GM12878 (cell line): ENCODE data around the gene CFAP299. TPM values are rescaled to one million over a fixed set of nuclear protein-coding genes. Genes with fewer than 3 reads are reported as not detected.
A peak's percentile ranks its signal among the peaks of the same experiment; 100 is the strongest.

Experiments used
- ATAC-seq: fragments of 200-7000 bp; cut with Tn5 transposase; 3 replicates; pipeline ENCODE4 v1.9.1; 2020; ENCODE audit warnings: mild to moderate bottlenecking, moderate library complexity
- BruUV-seq: library from RNA; stranded (reverse); fragments of 400-500 nt; replicated peaks from 2 replicates; lab custom pipeline; 2021; lab: Mats Ljungman, UMichigan
- CTCF ChIA-PET: fragments of 300-600 bp; sonication (Branson Sonifier 250); formaldehyde crosslinking; extraction: SDS; loops from one replicate; lab custom pipeline; 2021; ENCODE audit warnings: inconsistent platforms; lab: Yijun Ruan, JAX
- POLR2A ChIA-PET: fragments of 350-600 bp; formaldehyde crosslinking; extraction: SDS; loops from one replicate; lab custom pipeline; 2021; ENCODE audit warnings: inconsistent platforms; lab: Charles Lee
- RAD21 ChIA-PET: fragments of 300-600 bp; sonication (Branson Sonifier 250); formaldehyde crosslinking; loops from one replicate; lab custom pipeline; 2023; ENCODE audit warnings: antibody characterized with exemption; ENCODE audit not compliant: unreplicated experiment; lab: Charles Lee
- SMC1A ChIA-PET: fragments of 300-600 bp; sonication (Branson Sonifier 250); formaldehyde crosslinking; loops from one replicate; lab custom pipeline; 2023; ENCODE audit not compliant: unreplicated experiment, uncharacterized antibody; lab: Charles Lee
- DNase-seq: peaks from one replicate; pipeline ENCODE4 v3.0.0-alpha.2; 2011; ENCODE audit warnings: low read depth, low spot score
- FAIRE-seq: peaks from 3 replicates; lab custom pipeline; 2011; peaks lifted over from hg19 to GRCh38; lab: Jason Lieb, UNC
- H2AFZ ChIP-seq: 2 replicates; pipeline ENCODE4 v1.6.0; 2011; ENCODE audit warnings: low read depth, low read length, control low read depth; ENCODE audit not compliant: control insufficient read depth
- H3K27ac ChIP-seq: 2 replicates; pipeline ENCODE4 v1.5.1; 2011; ENCODE audit warnings: control low read depth; ENCODE audit not compliant: control insufficient read depth, insufficient read depth
- H3K27me3 ChIP-seq, 2 experiments: replicated peaks in 1 of 2; 2 replicates each; pipeline versions ENCODE4 v1.6.0 to v1.6.1; 2011; ENCODE audit warnings: low read length in 1 of 2; ENCODE audit not compliant: control insufficient read depth in 2 of 2, insufficient read depth in 2 of 2
- H3K36me3 ChIP-seq, 2 experiments: 2 replicates each; pipeline ENCODE4 v1.5.1; 2011; ENCODE audit warnings: low read length in 1 of 2; ENCODE audit not compliant: control insufficient read depth in 2 of 2, insufficient read depth in 2 of 2
- H3K4me1 ChIP-seq: 2 replicates; pipeline ENCODE4 v1.6.1; 2011; ENCODE audit warnings: mild to moderate bottlenecking, low read length, moderate library complexity, mixed read lengths; ENCODE audit not compliant: control insufficient read depth, insufficient read depth
- H3K4me2 ChIP-seq: 2 replicates; pipeline ENCODE4 v1.6.0; 2011; ENCODE audit warnings: control low read depth; ENCODE audit not compliant: control insufficient read depth, insufficient read depth
- H3K4me3 ChIP-seq: fragments of 200-600 bp; sonication (generic); 2 replicates; pipeline ENCODE4 v1.5.1; 2016
- H3K79me2 ChIP-seq: 2 replicates; pipeline ENCODE4 v1.6.0; 2011; ENCODE audit warnings: low read length; ENCODE audit not compliant: control insufficient read depth, insufficient read depth
- H3K9ac ChIP-seq: 2 replicates; pipeline ENCODE4 v1.8.0; 2011; ENCODE audit warnings: low read length, control low read depth, mixed read lengths; ENCODE audit not compliant: control insufficient read depth, insufficient read depth
- H3K9me3 ChIP-seq: replicated peaks from 3 replicates; pipeline ENCODE4 v1.5.1; 2011; ENCODE audit warnings: mild to moderate bottlenecking, low read length; ENCODE audit not compliant: control insufficient read depth, insufficient read depth
- H4K20me1 ChIP-seq: 2 replicates; pipeline ENCODE4 v1.6.0; 2011; ENCODE audit not compliant: control insufficient read depth, insufficient read depth
- FOXM1 ChIP-seq: IDR thresholded peaks from 2 replicates; pipeline ENCODE4 v1.6.1; 2012; ENCODE audit warnings: low read depth, mild to moderate bottlenecking, inconsistent platforms, low read length, moderate library complexity
- LARP7 ChIP-seq: fragments of 450-650 bp; IDR thresholded peaks from 2 replicates; pipeline ENCODE4 v1.6.1; 2017; ENCODE audit warnings: mild to moderate bottlenecking
- REST ChIP-seq: IDR thresholded peaks from 2 replicates; pipeline ENCODE4 v1.6.1; 2012; ENCODE audit warnings: mild to moderate bottlenecking, low read depth, low read length
- in situ Hi-C: fragments of 300-500 bp; cut with MboI; formaldehyde crosslinking; loops from 9 replicates; pipeline ENCODE4 v1.14.3; 2018; ENCODE audit warnings: mixed read lengths
- intact Hi-C: fragments of 100-400 bp; cut with micrococcal nuclease; formaldehyde crosslinking; loops from one replicate; pipeline ENCODE4 v1.14.2; 2022; ENCODE audit not compliant: unreplicated experiment
- polyA plus RNA-seq, 11 experiments: library from polyadenylated mRNA; depleted of rRNA in 4 of 11; unstranded in 6 of 11; stranded (reverse) in 5 of 11; fragments of >200 nt; fragmentation: Nextera tagmentation in 4 of 11; fragmentation: Illumina TruSeq in 1 of 11; extraction: Ambion mirVana in 4 of 11; extraction: Trizol in 1 of 11; gene quantifications; 1 replicate in 1 of 11; 2 replicates in 10 of 11; pipeline versions ENCODE4 v1.2.1 to v1.2.3, GENCODE V29; 2011 to 2016; ENCODE audit warnings: inconsistent platforms in 2 of 11, missing spikeins in 2 of 11, low read depth in 1 of 11
- total RNA-seq, 4 experiments: library from RNA; depleted of rRNA in 3 of 4; stranded (reverse); fragments of >200 nt in 3 of 4; fragmentation: Illumina TruSeq in 1 of 4; extraction: Trizol in 1 of 4; gene quantifications; 2 replicates each; pipeline versions ENCODE4 v1.2.1 to v1.2.3, GENCODE V29; 2013 to 2021

Gene CFAP299
- total and polyA plus RNA-seq, 10 of the 15 experiments (the other 5 are each of a cell fraction or from before 2014, with no cell fraction given): 0.06 to 0.34 TPM; not detected in 8

- peak; percentile 71; the same call in 1 of the 2 replicates for TF ChIP-seq FOXM1
Measured at GRCh38 chr4:80841587-80842281, 506.2 kb downstream of the CFAP299 start (continued).

GRCh38 chr4:80846210-80846609 is 510.7 kb downstream of the CFAP299 start:
- H3K4me3 ChIP-seq: no peak overlapping the region
- no peak overlapping the region for H2AFZ ChIP-seq
- no peak for TF ChIP-seq LARP7
- peak; percentile 70 for TF ChIP-seq REST
- TF ChIP-seq, all 136 proteins: peak for 1
- Histone ChIP-seq H3K4me2 (no peak overlapping the region), H3K27me3 (no peaks in the 10 kb centered on the region), H3K4me1 (no peaks in the 10 kb centered on the region), H4K20me1 (no peaks in the 10 kb centered on the region), H3K9ac (no peak overlapping the region), H3K9me3 (no peaks in the 10 kb centered on the region; the same call in 1 of the 3 replicates), H3K36me3 (no peaks in the 10 kb centered on the region), H3K27ac (no peak overlapping the region), H3K79me2 (no peaks in the 10 kb centered on the region)
- intact Hi-C loops: no loop called here
- ChIA-PET RAD21 (no interaction called here), CTCF (interaction anchor here (0.8 kb wide), 1 partner anchor 144 kb away, joined by 3 read pairs; no protein-coding TSS in a partner anchor), POLR2A (no interaction called here), SMC1A (no interaction called here)
- in situ Hi-C loops: no loop called here
- BruUV-seq: no TSS peak
- no peak for DNase-seq
- peak; percentile 28; the same call in 2 of the 3 replicates for ATAC-seq
- FAIRE-seq: peak; percentile 38
